Activated T-cell treated with anti-CD3 and anti-CD28 coated beads for 4 hours (primary cell): ENCODE results near the gene SNTG2.

ENCODE experiments used
- DNase-seq: peaks from one replicate; pipeline ENCODE4 v3.0.0-alpha.2; 2020

Gene SNTG2

DNA sequence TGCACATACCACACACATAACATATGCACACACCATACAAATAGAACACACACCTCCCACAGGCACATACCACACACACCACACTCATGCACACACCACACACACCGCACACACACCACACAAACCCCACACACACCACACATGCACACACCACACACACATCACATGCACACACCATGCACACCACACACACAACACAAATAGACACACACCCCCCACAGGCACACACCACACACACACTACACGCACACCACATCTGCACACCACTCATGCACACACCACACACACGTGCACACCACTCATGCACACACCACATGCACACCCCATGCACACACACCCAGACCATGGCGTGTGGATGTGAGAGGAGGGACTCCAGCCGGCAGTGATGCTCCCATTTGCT, 300.9 kb downstream of the SNTG2 start:
- no peak for DNase-seq

DNA sequence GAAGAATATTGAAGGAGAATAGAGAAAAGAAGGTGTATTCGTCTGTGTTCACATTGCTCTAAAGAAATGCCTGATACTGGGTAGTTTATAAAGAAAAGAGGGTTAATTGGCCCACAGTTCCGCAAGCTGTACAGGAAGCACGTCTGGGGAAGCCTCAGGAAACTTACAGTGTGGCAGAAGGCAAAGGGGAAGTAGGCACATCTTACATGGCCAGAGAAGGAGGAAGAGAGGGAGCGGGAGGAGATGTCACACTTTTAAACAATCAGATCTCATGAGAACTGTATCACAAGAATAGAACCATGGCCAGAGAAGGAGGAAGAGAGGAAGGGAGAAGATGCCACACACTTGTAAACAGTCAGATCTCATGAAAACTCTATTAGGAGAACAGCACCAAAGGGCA, 303.0 kb downstream of the SNTG2 start:
- no peak for DNase-seq

DNA sequence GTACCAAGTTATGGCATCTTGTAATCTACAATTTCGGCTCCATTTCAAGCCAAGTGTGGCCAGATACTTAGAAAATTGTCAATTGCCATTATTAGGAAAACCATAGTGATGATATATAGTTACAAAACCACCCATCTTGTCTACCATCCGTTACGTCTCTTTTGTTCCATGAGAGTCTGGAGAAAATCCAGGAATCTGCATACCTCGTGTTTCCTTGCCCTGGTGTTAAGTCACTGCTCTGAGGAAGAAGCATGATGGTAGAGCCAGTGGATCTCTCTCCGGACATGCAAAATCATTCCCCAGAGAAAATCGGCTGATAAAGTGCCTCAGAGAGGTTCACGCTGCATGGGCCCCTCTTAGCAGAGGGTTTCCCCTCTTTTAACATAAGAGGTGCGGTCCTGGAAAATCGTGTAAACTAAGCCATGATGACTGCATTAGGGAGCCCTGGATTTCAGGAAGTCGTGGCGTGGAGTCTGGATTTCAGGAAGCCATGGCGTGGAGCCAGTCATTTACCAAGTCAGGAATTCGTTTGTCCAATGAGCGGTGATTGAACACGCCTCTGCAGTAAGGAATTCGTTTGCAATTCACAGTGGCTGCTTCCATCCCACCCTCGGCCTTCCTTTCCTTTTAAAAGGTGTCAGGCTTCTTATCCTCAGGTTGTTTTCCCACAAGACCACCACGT, 304.2 kb downstream of the SNTG2 start:
- DNase-seq = no peak

DNA sequence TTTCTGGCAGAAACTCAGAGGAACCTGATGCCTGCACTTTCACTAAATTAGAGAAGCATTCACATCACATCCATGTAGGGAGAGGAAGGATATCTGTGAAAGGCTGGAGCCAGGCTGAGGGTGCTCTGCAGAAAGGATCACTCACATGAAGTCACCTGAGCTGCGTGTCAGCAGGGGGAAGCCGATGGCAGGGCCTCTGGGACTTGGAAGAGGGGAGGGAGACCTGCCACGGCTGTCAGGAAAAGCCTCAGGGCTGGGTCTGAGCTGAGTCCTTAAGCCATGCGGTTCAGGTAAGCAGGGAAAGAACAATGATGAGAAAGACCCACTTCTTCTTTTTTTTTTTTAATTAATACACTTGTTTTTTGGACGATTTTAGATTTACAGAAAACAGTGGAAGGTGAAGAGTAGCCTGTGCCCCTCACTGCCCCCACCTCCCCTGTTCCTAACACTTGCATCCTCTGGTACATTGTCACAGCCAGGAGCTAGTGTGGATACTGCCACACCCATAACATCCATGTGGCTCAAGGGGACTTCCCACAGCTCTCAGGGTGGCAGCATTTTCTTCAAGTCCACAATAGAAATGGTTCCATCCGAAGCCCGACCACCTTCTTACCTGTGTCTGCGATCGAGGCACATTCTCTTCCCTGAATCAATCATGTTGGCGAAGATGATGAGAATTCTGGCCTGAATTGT, 306.1 kb downstream of the SNTG2 start:
- no peak for DNase-seq

DNA sequence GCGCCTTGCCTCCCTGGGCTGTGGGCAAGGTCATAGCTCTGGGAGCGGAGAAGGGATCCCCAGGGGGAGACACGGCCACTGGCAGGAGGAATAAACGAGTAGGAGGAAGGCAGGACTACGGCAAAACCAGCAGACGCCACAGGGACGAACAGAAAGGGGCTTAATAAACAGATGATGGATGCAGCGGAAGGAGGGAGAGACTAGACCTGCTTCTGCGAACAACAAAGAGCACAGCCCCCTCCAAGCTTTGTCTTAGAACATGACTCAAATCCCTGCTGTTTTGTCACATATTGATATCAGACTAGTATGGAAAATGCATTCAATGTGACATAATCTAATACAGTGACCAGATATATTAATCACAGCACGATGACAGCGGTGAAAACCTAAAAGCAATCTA, 306.7 kb downstream of the SNTG2 start:
- DNase-seq = no peak

DNA sequence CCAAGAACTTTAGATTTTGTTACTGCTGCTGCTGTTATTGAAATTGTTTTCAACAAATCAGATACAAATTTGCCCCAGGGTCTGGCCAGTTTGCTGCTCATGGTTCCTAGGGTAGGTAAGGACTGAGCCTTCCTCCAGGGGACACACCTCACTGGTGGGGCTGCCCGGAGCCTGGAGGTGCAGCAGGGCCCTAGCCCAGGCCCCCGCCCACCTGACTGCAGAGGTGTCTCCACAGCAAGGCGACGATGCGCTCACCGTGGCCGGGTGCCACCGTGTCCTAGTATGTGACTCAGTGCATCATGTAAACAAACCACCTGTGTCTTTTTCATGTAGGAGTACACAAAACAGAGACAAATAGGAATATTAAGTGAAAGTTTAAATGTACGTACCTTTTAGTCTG, 309.1 kb downstream of the SNTG2 start:
- DNase-seq = no peak

DNA sequence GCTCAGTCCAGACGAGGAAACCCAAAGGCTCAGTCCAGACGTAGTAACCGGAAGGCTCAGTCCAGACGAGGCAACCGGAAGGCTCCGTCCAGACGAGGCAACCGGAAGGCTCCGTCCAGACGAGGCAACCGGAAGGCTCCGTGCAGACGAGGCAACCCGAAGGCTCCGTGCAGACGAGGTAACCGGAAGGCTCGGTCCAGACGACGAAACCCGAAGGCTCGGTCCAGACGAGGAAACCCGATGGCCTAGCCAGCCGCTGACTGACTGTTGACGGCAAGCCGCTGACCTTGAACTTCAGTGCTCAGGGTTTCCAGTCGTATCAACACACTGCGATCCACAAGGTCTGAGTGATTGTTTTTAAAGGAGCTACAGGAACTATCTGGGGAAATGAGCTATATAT, 312.0 kb downstream of the SNTG2 start:
- no peak for DNase-seq

DNA sequence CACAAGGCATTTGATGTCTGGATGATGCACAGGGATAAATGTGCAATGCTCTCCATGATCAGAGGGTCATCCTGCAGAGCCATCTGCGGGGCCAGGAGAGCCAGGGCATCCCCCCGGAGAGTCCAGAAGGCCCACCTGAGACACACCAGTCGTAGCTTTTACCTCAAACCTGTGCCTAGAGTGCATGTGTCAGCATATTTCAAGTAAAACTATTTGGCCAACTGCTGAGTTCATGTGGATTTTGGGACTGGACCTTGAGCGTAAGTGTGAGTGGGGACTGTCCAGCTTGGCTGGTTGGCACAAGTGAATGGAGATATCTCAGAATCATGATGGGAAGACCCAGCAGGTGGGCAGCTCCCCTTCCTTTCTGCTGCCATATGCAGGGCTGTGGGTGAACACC, 314.8 kb downstream of the SNTG2 start:
- DNase-seq = no peak

DNA sequence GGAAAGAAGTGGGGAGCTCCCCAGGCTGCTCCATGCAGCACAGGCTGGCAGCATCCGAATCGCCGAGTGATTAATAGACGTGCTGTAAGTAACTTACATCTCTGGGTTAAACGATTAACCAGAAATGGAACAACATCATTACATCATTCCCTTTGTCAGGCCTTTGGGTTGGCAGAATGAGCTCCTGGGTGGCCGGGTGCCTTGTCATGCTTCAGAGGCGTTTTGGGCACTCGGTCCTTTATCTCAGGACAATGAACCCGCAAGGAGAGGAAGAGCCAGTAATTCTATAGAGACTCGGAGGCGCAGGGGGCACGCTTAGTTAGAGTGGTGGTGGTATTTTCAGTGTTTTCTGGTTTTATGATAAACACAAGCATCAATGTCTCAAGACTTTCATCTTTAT, 315.7 kb downstream of the SNTG2 start:
- DNase-seq = no peak

DNA sequence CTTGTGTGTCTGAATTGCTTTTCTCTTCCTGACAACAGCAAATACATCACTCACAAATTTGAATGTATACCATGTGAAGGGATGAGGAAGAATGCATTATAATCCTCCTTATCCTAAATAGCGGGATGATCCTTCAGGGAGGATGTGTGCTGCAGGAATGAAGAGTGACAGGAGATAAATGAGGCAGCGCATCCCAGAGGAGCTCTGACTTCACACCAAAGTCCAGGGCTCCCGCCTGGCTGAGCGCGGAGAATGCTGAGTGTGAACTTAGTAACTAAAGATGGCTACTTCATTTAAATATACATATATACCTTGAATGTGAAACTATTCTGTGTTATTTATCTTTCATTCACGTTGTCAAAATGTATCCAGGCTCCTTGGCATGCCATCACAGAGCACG, 317.4 kb downstream of the SNTG2 start:
- no peak for DNase-seq

DNA sequence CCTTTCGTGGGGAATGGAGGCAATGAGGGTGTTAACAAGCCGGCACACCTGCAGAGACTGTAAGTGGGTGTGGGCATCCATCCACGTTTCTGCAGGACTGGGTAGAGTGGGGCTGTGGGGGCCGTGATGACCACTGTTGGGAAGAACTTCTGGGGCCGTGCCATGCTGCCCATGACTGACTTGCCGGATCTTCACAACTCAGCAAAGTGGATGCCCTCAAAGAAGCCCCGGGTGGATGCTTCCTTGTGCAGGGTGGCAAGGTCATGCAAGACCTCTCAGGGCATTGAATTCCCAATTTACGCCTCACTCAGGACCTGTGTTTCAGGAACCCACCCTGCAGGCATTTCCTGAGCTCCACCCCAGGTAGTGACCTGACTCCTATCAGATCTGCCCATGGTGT, 319.2 kb downstream of the SNTG2 start:
- no peak for DNase-seq

DNA sequence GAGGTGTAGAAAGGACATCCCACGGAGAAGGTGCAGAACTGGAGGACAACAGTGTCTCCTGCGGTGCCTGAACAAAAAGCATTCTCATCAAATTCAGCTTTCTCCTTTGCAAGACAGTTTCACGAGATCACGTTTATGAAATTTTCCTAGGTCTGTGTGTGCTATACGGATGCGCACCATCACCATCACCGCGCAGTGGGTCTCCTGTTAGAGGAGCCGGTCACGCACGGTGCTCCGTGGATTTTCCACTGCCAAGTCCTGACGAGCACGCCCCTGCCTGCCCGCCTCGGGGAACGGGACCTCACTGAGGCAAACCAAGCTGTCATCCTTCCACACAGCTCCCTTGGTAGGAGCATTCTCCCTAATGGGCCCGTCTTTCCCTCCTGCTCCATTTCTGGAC, 322.2 kb downstream of the SNTG2 start:
- no peak for DNase-seq

DNA sequence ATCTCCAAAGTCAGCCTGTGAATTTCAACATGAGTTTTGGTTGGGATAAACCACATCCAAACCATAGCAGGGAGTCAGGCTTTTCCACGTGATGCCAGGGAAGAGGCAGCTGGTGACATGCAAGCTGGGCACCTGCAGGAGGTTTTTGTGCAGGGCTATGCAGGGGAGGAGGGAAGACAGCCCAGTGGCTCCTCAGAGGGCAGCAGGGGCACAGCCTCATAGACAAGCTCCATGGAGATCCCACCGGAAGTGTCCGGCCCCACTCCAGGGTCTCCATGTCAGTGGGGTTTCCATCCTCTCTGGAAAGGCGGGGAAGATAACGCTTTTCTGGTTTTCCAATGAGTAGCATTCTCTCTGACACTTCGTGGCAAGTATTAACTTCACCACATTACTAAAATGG, 327.0 kb downstream of the SNTG2 start:
- DNase-seq = no peak

DNA sequence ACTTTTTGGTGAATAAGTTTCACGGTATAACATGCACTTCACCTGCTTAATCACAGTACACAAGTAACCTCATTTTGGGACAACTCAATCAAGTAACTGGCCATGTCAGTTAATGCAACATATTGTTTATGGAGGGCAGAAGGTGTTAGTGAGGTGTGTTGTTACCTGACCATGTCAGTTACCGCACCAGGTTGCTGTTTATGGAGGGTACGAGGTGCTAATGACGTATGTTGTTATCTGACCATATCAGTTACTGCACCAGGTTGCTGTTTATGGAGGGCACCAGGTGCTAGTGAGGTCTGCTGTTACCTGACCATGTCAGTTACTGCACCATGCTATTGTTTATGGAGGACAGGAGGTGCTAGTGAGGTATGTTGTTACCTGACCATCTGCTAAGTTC, 327.5 kb downstream of the SNTG2 start:
- no peak for DNase-seq

DNA sequence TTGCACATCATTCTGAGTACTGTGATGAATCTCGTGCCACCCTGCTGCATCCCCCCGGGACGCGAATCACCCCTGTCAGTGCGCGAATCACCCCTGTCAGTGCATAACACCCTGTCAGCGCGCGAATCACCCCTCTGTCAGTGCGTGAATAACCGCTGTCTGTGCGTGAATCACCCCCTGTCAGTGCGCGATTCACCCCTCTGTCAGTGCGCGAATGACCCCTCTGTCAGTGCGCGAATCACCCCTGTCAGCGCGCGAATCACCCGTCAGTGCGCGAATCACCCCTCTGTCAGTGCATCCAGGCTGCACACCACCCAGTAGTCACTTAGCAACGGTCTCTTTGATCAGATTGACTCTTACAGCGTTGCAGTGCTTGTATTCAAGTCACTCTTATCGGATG, 328.2 kb downstream of the SNTG2 start:
- DNase-seq = no peak

DNA sequence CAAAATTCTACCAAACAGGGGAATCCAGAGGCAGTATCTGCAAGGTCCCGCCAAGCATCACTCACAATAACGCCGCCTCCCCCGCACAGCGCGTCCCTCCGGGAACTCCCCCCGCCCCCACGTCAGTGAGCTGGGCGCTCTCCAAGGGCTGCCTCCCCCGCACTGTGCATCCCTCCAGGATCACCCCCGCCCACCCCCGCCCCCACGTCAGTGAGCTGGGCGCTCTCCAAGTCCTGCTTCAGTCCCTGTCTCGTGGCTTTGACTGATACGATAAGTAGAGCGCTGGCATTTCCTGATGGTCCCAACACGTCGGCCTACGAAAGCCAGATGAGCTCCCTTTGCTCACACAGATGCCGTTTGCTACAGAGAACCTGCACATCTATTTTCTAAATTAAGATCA, 331.9 kb downstream of the SNTG2 start:
- DNase-seq = no peak

DNA sequence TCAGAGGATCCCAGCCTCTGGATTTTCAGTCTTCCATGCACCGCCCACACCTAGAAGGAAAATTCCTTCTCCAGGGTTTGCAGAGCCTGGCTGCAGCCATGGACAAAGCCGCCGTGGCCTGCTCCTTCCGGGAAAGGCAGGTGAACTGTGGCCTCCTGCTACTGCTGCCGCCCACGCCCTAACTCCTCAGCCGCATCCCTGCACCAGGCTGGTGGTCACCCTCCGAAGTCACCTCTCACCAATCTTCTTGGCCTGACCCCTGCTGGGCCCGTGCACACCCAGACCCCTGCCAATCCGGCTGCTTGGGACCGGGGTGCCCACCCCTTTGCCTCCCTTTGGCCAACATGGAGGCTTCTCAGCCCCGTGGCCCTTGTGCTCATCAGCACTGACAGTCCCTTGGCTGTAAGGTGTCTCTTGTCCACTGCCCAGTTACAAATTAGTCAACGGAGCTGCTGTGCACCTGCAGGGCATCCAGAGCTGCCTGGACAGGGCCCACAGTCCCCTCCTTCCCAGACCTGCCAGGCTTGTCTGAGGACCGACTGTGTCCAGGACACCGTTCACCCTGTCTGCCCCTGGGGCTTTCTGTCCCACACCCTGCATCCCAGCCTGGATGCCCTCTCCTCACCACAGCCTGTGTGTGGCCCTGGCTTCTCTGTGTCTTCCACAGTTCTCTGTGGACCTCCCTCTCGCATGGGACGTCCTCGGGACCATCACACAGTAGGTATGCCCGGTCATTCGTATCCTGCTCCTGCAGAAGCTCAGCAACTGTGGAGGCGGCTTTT, 332.6 kb downstream of the SNTG2 start:
- DNase-seq = no peak

DNA sequence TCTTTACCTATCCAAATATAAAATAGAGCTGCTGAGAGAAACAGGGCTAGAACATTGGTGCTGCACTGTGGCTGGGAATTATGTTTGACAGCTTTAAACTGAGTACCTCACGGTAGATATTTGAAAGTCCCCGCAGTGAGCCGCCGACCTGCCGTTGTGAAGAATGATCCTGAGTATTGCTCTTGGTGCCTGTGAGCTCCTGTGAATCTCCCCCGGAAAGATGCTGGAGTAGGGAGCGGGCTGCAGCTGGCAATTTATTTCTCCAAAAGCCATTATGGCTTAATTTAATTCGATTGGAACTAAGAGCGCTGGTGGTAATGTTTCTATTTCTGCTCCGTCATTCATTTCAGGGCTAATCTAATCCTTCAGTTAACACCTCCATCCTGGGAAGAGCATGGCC, 333.2 kb downstream of the SNTG2 start:
- DNase-seq = no peak

DNA sequence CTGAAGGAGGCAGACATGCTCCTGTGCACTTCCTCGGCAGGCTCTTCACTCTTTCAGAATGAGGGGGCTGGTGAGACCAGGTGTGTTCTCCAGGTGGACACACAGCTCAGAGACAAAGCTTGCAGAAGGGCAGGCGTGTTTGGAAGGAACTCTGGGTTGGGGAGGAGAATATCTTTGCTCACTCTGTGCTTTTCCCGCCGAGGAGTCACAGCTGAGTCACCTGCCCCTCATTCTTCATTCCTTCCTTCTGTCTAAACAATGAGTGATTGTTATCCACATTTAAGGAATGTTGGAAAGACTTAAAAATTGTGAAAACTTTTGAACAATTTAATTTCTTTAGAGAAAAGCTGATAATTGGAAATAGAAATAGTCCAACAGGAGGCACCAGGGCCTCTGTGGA, 336.3 kb downstream of the SNTG2 start:
- DNase-seq = no peak

DNA sequence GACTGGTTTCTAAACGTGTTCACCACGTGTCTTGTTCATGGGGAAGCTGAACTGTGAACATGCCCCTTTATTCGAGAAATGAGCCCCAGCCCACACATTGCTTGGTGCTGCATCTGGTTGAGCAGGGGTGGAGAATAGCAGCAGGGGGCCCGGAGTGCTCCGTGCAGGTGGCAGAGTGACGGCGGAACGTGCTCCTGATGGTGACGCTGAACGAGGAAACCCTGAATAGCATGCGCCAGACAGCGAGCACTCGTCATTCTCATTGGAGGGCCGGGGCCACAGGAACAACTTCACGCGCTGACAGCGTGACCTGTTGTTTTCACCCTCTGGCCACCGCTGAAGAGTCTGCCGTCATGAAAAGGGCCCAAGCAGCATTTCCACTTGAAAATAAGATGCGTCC, 336.8 kb downstream of the SNTG2 start:
- no peak for DNase-seq

DNA sequence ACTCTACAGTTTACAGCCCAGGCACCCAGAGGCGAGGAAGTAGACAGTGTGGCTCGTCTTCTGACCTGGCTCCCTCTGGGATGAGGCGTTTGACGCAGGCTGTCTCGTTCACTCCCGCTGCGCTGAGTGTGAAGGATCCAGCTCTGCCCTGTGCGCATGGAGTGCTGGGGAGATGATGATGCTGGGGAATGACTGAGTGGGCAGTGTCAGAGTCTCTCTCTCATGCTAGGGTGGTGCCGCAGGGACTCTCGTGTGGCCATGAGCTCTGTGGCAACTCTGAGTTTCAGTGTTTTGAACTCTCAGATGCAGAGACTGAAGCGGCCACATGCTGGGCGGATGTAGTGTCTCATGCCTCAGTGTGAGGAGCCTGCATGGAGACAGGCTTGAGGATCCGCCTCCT, 344.3 kb downstream of the SNTG2 start:
- no peak for DNase-seq

DNA sequence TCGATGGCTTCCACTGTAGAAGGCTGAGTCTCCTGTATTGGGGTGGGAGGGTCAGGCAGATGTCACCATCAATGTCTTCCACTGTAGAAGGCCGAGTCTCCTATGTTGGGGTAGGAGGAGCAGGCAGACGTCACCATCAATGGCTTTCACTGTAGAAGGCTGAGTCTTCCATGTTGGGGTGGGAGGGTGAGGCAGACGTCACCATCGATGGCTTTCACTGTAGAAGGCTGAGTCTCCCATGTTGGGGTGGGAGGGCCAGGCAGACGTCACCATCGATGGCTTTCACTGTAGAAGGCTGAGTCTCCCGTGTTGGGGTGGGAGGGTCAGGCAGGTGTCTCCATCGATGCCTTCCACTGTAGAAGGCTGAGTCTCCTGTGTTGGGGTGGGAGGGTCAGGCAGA, 345.1 kb downstream of the SNTG2 start:
- no peak for DNase-seq

DNA sequence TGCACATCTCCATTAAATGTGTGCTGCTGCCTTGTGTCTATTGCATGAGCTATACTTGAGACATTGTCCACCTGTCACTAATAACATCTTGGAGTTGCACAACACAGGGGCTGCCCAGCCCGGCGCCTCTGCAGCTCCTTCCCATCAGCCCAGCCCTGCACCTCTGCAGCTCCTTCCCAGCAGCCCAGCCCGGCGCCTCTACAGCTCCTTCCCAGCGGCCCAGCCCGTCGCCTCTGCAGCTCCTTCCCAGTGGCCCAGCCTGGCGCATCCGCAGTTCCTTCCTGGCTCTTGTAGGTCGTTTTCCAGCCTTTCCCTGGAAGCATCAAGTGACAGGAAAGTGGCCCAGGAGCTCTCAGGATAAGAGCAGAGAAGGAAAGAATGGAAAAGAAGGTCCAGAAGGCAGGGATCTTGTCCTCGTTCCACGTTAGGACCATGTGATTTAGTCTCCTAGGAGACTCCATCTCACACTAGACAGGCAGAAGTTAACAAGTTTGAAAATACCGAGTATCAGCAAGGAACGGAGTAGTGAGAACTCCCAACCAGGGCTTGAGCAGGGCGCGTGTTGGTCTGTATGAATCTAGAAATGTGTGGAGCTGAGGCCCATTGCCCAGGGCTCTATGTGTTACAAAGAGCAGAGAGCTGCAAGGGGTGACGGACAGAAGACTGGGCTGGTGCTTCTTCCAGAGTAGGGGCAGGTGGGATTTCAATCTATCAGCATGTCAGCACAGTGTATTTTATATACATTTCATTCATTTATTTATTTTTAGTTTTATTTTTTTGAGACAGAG, 346.9 kb downstream of the SNTG2 start:
- no peak for DNase-seq

DNA sequence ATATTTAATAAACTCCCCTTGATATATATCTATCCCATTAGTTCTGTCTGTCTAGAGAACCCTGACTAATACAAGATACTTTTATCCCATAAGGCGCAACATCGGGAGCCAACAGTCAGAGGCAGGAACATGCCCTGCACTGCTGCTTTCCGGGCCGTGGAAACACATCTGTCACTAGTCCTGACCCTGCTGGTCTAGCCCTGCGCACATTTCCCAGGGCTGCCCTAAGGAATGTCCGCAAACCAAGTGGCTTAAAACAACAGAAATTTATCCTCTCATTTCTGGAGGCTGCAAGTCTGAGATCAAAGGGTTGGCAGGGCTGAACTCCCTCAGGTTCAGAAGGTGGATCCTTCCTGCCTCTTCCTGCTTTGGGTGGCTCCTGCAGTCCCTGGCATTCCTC, 348.4 kb downstream of the SNTG2 start:
- DNase-seq = no peak
